ENCODE results near the gene KCNE3. TPM values are rescaled to one million over a fixed set of nuclear protein-coding genes. Genes with fewer than 3 reads are reported as not detected.
"Not testable (repeated sequence)": the region's sequence is repeated elsewhere in the genome, so short reads cannot be mapped to it uniquely, and the experiment has no call there.

The KCNE3 gene
- total RNA-seq, 1 donor from 2014 or later, result 4.7 TPM

GRCh38 chr11:74425100-74425499, 42.2 kb downstream of the KCNE3 start:
- Histone ChIP-seq H3K9ac (ENCODE audit: low read depth in 1 of 3, low read length in 3 of 3) (no peak overlapping the region), H3K27ac (ENCODE audit: low read depth, low read length) (no peak overlapping the region), H3K27me3 (ENCODE audit: control insufficient read depth in 3 of 3, insufficient read depth in 3 of 3, low read length in 3 of 3) (no peaks in the 10 kb centered on the region), H3K36me3 (ENCODE audit: control insufficient read depth in 3 of 3, insufficient read depth in 3 of 3, low read length in 3 of 3) (no peaks in the 10 kb centered on the region), H3K4me3 (ENCODE audit: low read length in 3 of 3) (no peak overlapping the region), H3K4me1 (ENCODE audit: control insufficient read depth in 3 of 3, insufficient read depth in 3 of 3, low read length in 3 of 3) (no peaks in the 10 kb centered on the region), H3K9me3 (ENCODE audit: control insufficient read depth in 3 of 3, low read length in 3 of 3) (no peaks in the 10 kb centered on the region)

- no peaks in the 10 kb centered on the region for H3K27me3 ChIP-seq (ENCODE audit: control insufficient read depth in 3 of 3, insufficient read depth in 3 of 3, low read length in 3 of 3)
- no peaks in the 10 kb centered on the region for H3K36me3 ChIP-seq (ENCODE audit: control insufficient read depth in 3 of 3, insufficient read depth in 3 of 3, low read length in 3 of 3)
- H3K4me1 ChIP-seq (ENCODE audit: control insufficient read depth in 3 of 3, insufficient read depth in 3 of 3, low read length in 3 of 3), result peaks cover 2 to 7% (median 3%) of the 10 kb centered on the region in 3 donors
- H3K4me3 ChIP-seq (ENCODE audit: low read length in 3 of 3), result no peak overlapping the region
- H3K27ac ChIP-seq (ENCODE audit: low read depth, low read length), result no peak overlapping the region
- no peaks in the 10 kb centered on the region for H3K9me3 ChIP-seq (ENCODE audit: control insufficient read depth in 3 of 3, low read length in 3 of 3)
- H3K9ac ChIP-seq (ENCODE audit: low read depth in 1 of 3, low read length in 3 of 3), result no peak overlapping the region
These were observed 48.8 kb downstream of the KCNE3 start for GRCh38 chr11:74418509-74418895.

DNA sequence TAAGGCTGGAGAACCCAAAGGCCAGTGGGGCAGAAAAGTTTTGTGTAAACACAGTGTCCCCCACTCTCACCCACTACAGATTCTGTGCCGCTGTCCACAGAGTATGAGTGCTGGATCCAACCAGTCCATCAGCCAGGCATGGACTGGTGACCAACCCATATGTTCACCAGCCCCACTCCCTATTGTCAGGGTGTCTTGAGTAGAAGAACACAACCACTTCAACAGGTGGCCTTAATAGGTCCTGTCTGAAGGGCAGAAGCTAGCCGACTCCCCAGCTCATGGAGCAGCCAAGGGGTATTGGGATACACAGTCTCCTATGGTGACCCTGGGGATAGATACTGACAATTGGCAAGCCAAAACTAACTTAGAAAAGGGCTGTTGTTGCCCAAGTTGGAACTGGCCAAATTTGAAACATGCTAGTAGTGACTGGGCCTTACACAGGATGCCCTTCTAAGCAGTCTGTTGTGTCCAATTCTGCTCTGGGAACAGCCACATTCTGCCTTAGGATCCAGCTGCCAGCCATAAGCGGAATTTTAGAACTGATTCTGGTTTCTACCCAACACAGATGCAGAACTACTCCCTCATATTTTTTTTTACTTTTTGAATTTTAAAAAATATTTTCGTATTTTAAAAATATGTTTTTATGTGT, 49.4 kb downstream of the KCNE3 start:
- Histone ChIP-seq H3K9ac (ENCODE audit: low read depth in 1 of 3, low read length in 3 of 3) (no peak overlapping the region), H3K36me3 (ENCODE audit: control insufficient read depth in 3 of 3, insufficient read depth in 3 of 3, low read length in 3 of 3) (no peaks in the 10 kb centered on the region), H3K4me3 (ENCODE audit: low read length in 3 of 3) (no peak overlapping the region), H3K9me3 (ENCODE audit: control insufficient read depth in 3 of 3, low read length in 3 of 3) (no peaks in the 10 kb centered on the region), H3K27me3 (ENCODE audit: control insufficient read depth in 3 of 3, insufficient read depth in 3 of 3, low read length in 3 of 3) (no peaks in the 10 kb centered on the region), H3K27ac (ENCODE audit: low read depth, low read length) (peak overlapping the region; percentile 25), H3K4me1 (ENCODE audit: control insufficient read depth in 3 of 3, insufficient read depth in 3 of 3, low read length in 3 of 3) (peaks cover 2 to 7% (median 3%) of the 10 kb centered on the region in 3 donors)

GRCh38 chr11:74417379-74417804, 50.0 kb downstream of the KCNE3 start:
- no peaks in the 10 kb centered on the region for H3K36me3 ChIP-seq (ENCODE audit: control insufficient read depth in 3 of 3, insufficient read depth in 3 of 3, low read length in 3 of 3)
- H3K27me3 ChIP-seq (ENCODE audit: control insufficient read depth in 3 of 3, insufficient read depth in 3 of 3, low read length in 3 of 3), result no peaks in the 10 kb centered on the region
- peaks cover 2 to 7% (median 3%) of the 10 kb centered on the region in 3 donors for H3K4me1 ChIP-seq (ENCODE audit: control insufficient read depth in 3 of 3, insufficient read depth in 3 of 3, low read length in 3 of 3)
- no peak overlapping the region for H3K9ac ChIP-seq (ENCODE audit: low read depth in 1 of 3, low read length in 3 of 3)
- no peak overlapping the region for H3K4me3 ChIP-seq (ENCODE audit: low read length in 3 of 3)
- H3K9me3 ChIP-seq (ENCODE audit: control insufficient read depth in 3 of 3, low read length in 3 of 3), result no peaks in the 10 kb centered on the region
- H3K27ac ChIP-seq (ENCODE audit: low read depth, low read length), result peak overlapping the region; percentile 25

DNA sequence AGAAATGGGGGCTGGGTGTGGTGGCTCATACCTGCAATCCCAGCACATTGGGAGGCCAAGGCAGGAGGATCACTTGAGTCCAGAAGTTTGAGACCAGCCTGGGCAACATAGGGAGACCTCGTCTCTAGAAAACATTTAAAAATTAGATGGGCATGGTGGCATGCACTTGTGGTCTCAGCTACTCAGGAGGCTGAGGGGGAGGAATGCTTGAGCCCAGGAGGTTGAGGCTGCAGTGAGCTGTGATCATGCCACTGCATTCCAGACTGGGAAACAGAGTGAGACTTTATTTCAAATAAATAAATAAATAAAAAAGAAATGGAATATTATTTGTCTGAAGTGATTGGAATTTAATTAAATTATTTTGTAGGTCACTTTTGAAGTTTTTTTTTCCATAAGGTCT, 50.4 kb downstream of the KCNE3 start:
- H3K36me3 ChIP-seq (ENCODE audit: control insufficient read depth in 3 of 3, insufficient read depth in 3 of 3, low read length in 3 of 3); H3K4me1 ChIP-seq (ENCODE audit: control insufficient read depth in 3 of 3, insufficient read depth in 3 of 3, low read length in 3 of 3): not testable (repeated sequence)

DNA sequence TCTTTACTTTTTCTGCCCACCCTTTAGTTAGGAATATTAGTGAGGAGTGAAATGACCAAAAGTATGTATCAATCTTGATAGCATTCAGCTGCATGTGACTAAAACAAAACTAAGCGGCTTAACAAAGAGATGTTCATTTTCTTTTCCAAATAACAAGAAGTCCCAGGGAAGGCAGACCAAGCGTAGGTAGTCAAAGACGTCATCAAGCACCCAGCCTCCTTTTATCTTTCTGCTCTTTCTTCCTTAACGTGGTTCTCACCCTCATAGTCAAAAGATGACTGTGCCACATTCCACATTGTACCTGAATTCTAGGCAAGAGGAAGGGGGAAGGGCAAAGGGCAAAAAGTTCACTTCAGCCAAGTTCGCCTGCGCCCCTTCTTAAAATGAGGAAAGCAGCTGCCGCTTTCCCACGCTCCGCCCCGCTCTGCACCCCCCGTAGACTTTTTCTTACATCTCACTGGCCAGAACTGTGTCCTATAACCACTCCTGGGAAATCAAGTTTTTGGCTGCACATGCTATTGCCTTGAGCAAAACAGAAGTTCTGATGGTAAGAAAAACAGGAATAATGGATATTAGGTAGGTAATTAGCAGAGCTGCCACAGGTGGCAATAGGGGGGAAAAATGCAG, 54.5 kb downstream of the KCNE3 start:
- Histone ChIP-seq H3K4me3 (ENCODE audit: low read length in 3 of 3) (no peak overlapping the region), H3K27me3 (ENCODE audit: control insufficient read depth in 3 of 3, insufficient read depth in 3 of 3, low read length in 3 of 3) (no peaks in the 10 kb centered on the region), H3K9me3 (ENCODE audit: control insufficient read depth in 3 of 3, low read length in 3 of 3) (no peaks in the 10 kb centered on the region), H3K4me1 (ENCODE audit: control insufficient read depth in 3 of 3, insufficient read depth in 3 of 3, low read length in 3 of 3) (peaks cover 0 to 4% (median 0%) of the 10 kb centered on the region in 3 donors), H3K36me3 (ENCODE audit: control insufficient read depth in 3 of 3, insufficient read depth in 3 of 3, low read length in 3 of 3) (no peaks in the 10 kb centered on the region), H3K27ac (ENCODE audit: low read depth, low read length) (no peak overlapping the region), H3K9ac (ENCODE audit: low read depth in 1 of 3, low read length in 3 of 3) (no peak overlapping the region)

More for the DNA sequence above, 50.4 kb downstream of the KCNE3 start:
- not testable (repeated sequence) for H3K27ac ChIP-seq (ENCODE audit: low read depth, low read length); H3K27me3 ChIP-seq (ENCODE audit: control insufficient read depth in 3 of 3, insufficient read depth in 3 of 3, low read length in 3 of 3); H3K9ac ChIP-seq (ENCODE audit: low read depth in 1 of 3, low read length in 3 of 3); H3K4me3 ChIP-seq (ENCODE audit: low read length in 3 of 3); H3K9me3 ChIP-seq (ENCODE audit: control insufficient read depth in 3 of 3, low read length in 3 of 3)

DNA sequence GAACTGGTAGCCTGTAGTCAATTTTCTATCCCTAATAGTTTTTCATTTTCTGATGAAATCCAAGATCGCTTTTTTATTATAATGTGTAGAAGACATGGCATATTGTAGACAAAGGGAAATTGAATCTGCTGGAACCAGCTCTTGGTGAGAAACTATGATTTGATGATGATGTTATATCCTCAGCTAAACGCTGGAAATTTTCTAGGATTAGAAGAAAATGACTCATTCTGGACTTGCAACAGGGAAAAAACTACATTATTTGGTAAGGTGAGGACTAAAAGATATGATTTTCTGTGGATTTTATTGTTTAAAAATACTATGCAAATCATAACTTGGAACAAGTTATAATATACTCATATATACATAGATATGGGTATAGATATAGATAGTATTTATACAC, 55.0 kb downstream of the KCNE3 start:
- H3K36me3 ChIP-seq (ENCODE audit: control insufficient read depth in 3 of 3, insufficient read depth in 3 of 3, low read length in 3 of 3), result no peaks in the 10 kb centered on the region
- no peak overlapping the region for H3K4me3 ChIP-seq (ENCODE audit: low read length in 3 of 3)
- H3K9me3 ChIP-seq (ENCODE audit: control insufficient read depth in 3 of 3, low read length in 3 of 3), result no peaks in the 10 kb centered on the region
- H3K4me1 ChIP-seq (ENCODE audit: control insufficient read depth in 3 of 3, insufficient read depth in 3 of 3, low read length in 3 of 3), result no peaks in the 10 kb centered on the region
- peaks cover 0 to 2% (median 0%) of the 10 kb centered on the region in 3 donors for H3K27me3 ChIP-seq (ENCODE audit: control insufficient read depth in 3 of 3, insufficient read depth in 3 of 3, low read length in 3 of 3)
- H3K9ac ChIP-seq (ENCODE audit: low read depth in 1 of 3, low read length in 3 of 3), result no peak overlapping the region
- no peak overlapping the region for H3K27ac ChIP-seq (ENCODE audit: low read depth, low read length)

- no peak overlapping the region for H3K9ac ChIP-seq (ENCODE audit: low read depth in 1 of 3, low read length in 3 of 3)
- H3K27ac ChIP-seq (ENCODE audit: low read depth, low read length), result no peak overlapping the region
- peaks cover 0 to 4% (median 0%) of the 10 kb centered on the region in 3 donors for H3K27me3 ChIP-seq (ENCODE audit: control insufficient read depth in 3 of 3, insufficient read depth in 3 of 3, low read length in 3 of 3)
These were observed 57.7 kb downstream of the KCNE3 start for GRCh38 chr11:74409633-74410032.

More at GRCh38 chr11:74409633-74410032, 57.7 kb downstream of the KCNE3 start:
- Histone ChIP-seq H3K4me1 (ENCODE audit: control insufficient read depth in 3 of 3, insufficient read depth in 3 of 3, low read length in 3 of 3) (no peaks in the 10 kb centered on the region), H3K9me3 (ENCODE audit: control insufficient read depth in 3 of 3, low read length in 3 of 3) (no peaks in the 10 kb centered on the region), H3K36me3 (ENCODE audit: control insufficient read depth in 3 of 3, insufficient read depth in 3 of 3, low read length in 3 of 3) (no peaks in the 10 kb centered on the region), H3K4me3 (ENCODE audit: low read length in 3 of 3) (no peak overlapping the region)

Small RNA genes within 50 kb of the gene (small RNA-seq; reads per million reads assigned to genes)
- not detected for gene CYCSP27

Other genes starting within 250 kb of the KCNE3 start
- 0.52 TPM for gene P4HA3, start 155.9 kb downstream of the KCNE3 start, total RNA-seq
- gene PGM2L1, start 69.1 kb downstream of the KCNE3 start, total RNA-seq, result 5.2 TPM
- 2.6 TPM for gene LIPT2, start 26.2 kb upstream of the KCNE3 start, total RNA-seq
- gene POLD3, start 125.0 kb upstream of the KCNE3 start, total RNA-seq, result 11.0 TPM